GM12878 (cell line): ENCODE results near the gene NBPF15.
"Not testable (repeated sequence)": the region's sequence is repeated elsewhere in the genome, so short reads cannot be mapped to it uniquely, and the experiment has no call there.

ENCODE experiments used
- ASH2L ChIP-seq: fragments of 300-600, 200-600 bp; sonication (generic); IDR thresholded peaks from 2 replicates; pipeline ENCODE4 v1.6.1; 2017; ENCODE audit warnings: low read depth, mild to moderate bottlenecking, borderline replicate concordance
- ATF2 ChIP-seq: IDR thresholded peaks from 2 replicates; pipeline ENCODE4 v1.6.1; 2012; ENCODE audit warnings: low read length, inconsistent platforms
- CTCF ChIP-seq, 3 experiments: IDR thresholded peaks in 2 of 3; conservative IDR thresholded peaks in 1 of 3; 2 replicates each; pipeline ENCODE4 v1.5.1; 2011; ENCODE audit warnings: low read depth in 3 of 3, low read length in 3 of 3, mild to moderate bottlenecking in 3 of 3, control low read depth in 2 of 3, moderate library complexity in 2 of 3, inconsistent platforms in 1 of 3, mixed read lengths in 1 of 3; ENCODE audit not compliant: control insufficient read depth in 2 of 3, insufficient read depth in 1 of 3; ENCODE audit errors: extremely low read depth in 1 of 3
- EP300 ChIP-seq, 2 experiments: fragments of 150-350 bp in 1 of 2; IDR thresholded peaks; 2 replicates each; pipeline ENCODE4 v1.6.1; 2011 to 2012; ENCODE audit warnings: low read depth in 2 of 2, low read length in 2 of 2, borderline replicate concordance in 1 of 2, improper control_type of control experiment in 1 of 2, inconsistent platforms in 1 of 2; ENCODE audit not compliant: control insufficient read depth in 1 of 2
- ETV6 ChIP-seq, 2 experiments: fragments of 450-650 bp in 1 of 2; IDR thresholded peaks in 1 of 2; conservative IDR thresholded peaks in 1 of 2; 2 replicates each; pipeline ENCODE4 v1.6.1; 2014; ENCODE audit warnings: antibody characterized with exemption in 1 of 2, borderline replicate concordance in 1 of 2, low read depth in 1 of 2, mild to moderate bottlenecking in 1 of 2, moderate library complexity in 1 of 2
- EZH2 ChIP-seq: IDR thresholded peaks from 2 replicates; pipeline ENCODE4 v1.6.1; 2012; ENCODE audit warnings: low read depth, mild to moderate bottlenecking, control low read depth, inconsistent platforms, low read length, borderline replicate concordance; ENCODE audit not compliant: control insufficient read depth
- FOS ChIP-seq: IDR thresholded peaks from 3 replicates; pipeline ENCODE4 v1.6.1; 2011; ENCODE audit warnings: borderline replicate concordance; ENCODE audit not compliant: insufficient read length; ENCODE audit errors: extremely low read depth
- LARP7 ChIP-seq: fragments of 450-650 bp; IDR thresholded peaks from 2 replicates; pipeline ENCODE4 v1.6.1; 2017; ENCODE audit warnings: mild to moderate bottlenecking
- SMC3 ChIP-seq: IDR thresholded peaks from 2 replicates; pipeline ENCODE4 v1.6.1; 2011; ENCODE audit warnings: low read length, improper control_type of control experiment, borderline replicate concordance
- SREBF2 ChIP-seq: IDR thresholded peaks from 2 replicates; pipeline ENCODE4 v1.6.1; 2012; ENCODE audit warnings: mild to moderate bottlenecking, low read length
- ZNF592 ChIP-seq: fragments of 450-650 bp; IDR thresholded peaks from 2 replicates; pipeline ENCODE4 v1.6.1; 2017; ENCODE audit warnings: mild to moderate bottlenecking, moderate library complexity

GRCh38 chr1:144496429-144496828 is 35.0 kb upstream of the NBPF15 start:
- not testable (repeated sequence) for TF ChIP-seq ATF2; EP300 (IDR thresholded peaks at IDR 0.05; ENCODE audit: borderline replicate concordance in 1 of 2, control insufficient read depth in 1 of 2, low read depth in 2 of 2, low read length in 2 of 2); EZH2; SREBF2; CTCF (IDR thresholded peaks at IDR 0.05 in 2 of 3, conservative IDR thresholded peaks at IDR 0.05 in 1 of 3; ENCODE audit: control insufficient read depth in 2 of 3, extremely low read depth in 1 of 3, insufficient read depth in 1 of 3, low read depth in 3 of 3, low read length in 3 of 3); ETV6 (conservative IDR thresholded peaks at IDR 0.05 in 1 of 2, IDR thresholded peaks at IDR 0.05 in 1 of 2; ENCODE audit: borderline replicate concordance in 1 of 2, low read depth in 1 of 2); ASH2L; FOS; LARP7; ZNF592; SMC3
